SK-N-SH treated with all-trans-retinoic acid at 6 μM for 48 hours (cell line): ENCODE data around the gene LIX1.

Experiments
- ATAC-seq: fragments of 200-7000 bp; cut with Tn5 transposase; 3 replicates; pipeline ENCODE4 v1.9.1; 2020; ENCODE audit warnings: mild to moderate bottlenecking, moderate library complexity
- ARNTL ChIP-seq: fragments of 450-650 bp; formaldehyde crosslinking; IDR thresholded peaks from 2 replicates; pipeline ENCODE4 v1.5.0; 2020; ENCODE audit warnings: low read depth, mild to moderate bottlenecking, moderate library complexity, borderline replicate concordance
- BACH2 ChIP-seq: fragments of 250-450 bp; sonication (Bioruptor Pico); IDR thresholded peaks from 2 replicates; pipeline ENCODE4 v1.9.0; 2021; ENCODE audit warnings: mild to moderate bottlenecking, borderline replicate concordance
- CREB5 ChIP-seq: fragments of 250-450 bp; sonication (Bioruptor Pico); IDR thresholded peaks from 2 replicates; pipeline ENCODE4 v1.5.1; 2020; ENCODE audit warnings: low read depth, mild to moderate bottlenecking, moderate library complexity
- ESRRG ChIP-seq: fragments of 250-450 bp; sonication (Bioruptor Pico); IDR thresholded peaks from 2 replicates; pipeline ENCODE4 v1.6.1; 2021; ENCODE audit warnings: mild to moderate bottlenecking
- GLIS3 ChIP-seq: fragments of 250-450 bp; sonication (Bioruptor Pico); IDR thresholded peaks from 2 replicates; pipeline ENCODE4 v1.5.0; 2020; ENCODE audit warnings: mild to moderate bottlenecking, moderate library complexity
- ISL1 ChIP-seq: fragments of 250-450 bp; sonication (Bioruptor Pico); IDR thresholded peaks from 2 replicates; pipeline ENCODE4 v2.1.2; 2022; ENCODE audit warnings: mild to moderate bottlenecking, moderate library complexity
- OSR1 ChIP-seq: fragments of 250-450 bp; sonication (Bioruptor Pico); IDR thresholded peaks from 2 replicates; pipeline ENCODE4 v1.8.0; 2022; ENCODE audit warnings: moderate library complexity, mild to moderate bottlenecking, inconsistent platforms
- PATZ1 ChIP-seq: fragments of 250-450 bp; sonication (Bioruptor Pico); IDR thresholded peaks from 2 replicates; pipeline ENCODE4 v1.8.0; 2020; ENCODE audit warnings: mild to moderate bottlenecking, moderate library complexity, borderline replicate concordance
- POU6F1 ChIP-seq: fragments of 250-450 bp; sonication (Bioruptor Pico); IDR thresholded peaks from 2 replicates; pipeline ENCODE4 v1.8.0; 2021; ENCODE audit warnings: low read depth, mild to moderate bottlenecking, moderate library complexity, borderline replicate concordance
- PPARA ChIP-seq: fragments of 250-450 bp; sonication (Bioruptor Pico); IDR thresholded peaks from 2 replicates; pipeline ENCODE4 v1.5.0; 2020; ENCODE audit warnings: mild to moderate bottlenecking, borderline replicate concordance
- SNAI2 ChIP-seq: fragments of 250-450 bp; sonication (Bioruptor Pico); IDR thresholded peaks from 2 replicates; pipeline ENCODE4 v1.5.0; 2020; ENCODE audit warnings: mild to moderate bottlenecking, moderate library complexity
- TCF4 ChIP-seq: fragments of 250-450 bp; sonication (Bioruptor Pico); IDR thresholded peaks from 2 replicates; pipeline ENCODE4 v1.8.0; 2021; ENCODE audit warnings: mild to moderate bottlenecking, moderate library complexity, borderline replicate concordance
- TOX ChIP-seq: fragments of 250-450 bp; sonication (Bioruptor Pico); IDR thresholded peaks from 2 replicates; pipeline ENCODE4 v1.8.0; 2021; ENCODE audit warnings: mild to moderate bottlenecking, moderate library complexity, borderline replicate concordance
- TSHZ2 ChIP-seq: fragments of 250-450 bp; sonication (Bioruptor Pico); IDR thresholded peaks from 2 replicates; pipeline ENCODE4 v1.5.0; 2020; ENCODE audit warnings: mild to moderate bottlenecking, moderate library complexity
- ZFP30 ChIP-seq: fragments of 450-650 bp; formaldehyde crosslinking; IDR thresholded peaks from 2 replicates; pipeline ENCODE4 v1.5.0; 2022; ENCODE audit warnings: mild to moderate bottlenecking, moderate library complexity
- ZNF565 ChIP-seq: fragments of 450-650 bp; formaldehyde crosslinking; conservative IDR thresholded peaks from 2 replicates; pipeline ENCODE4 v1.5.0; 2020; ENCODE audit warnings: low read depth, mild to moderate bottlenecking, moderate library complexity
- ZNF70 ChIP-seq: fragments of 450-650 bp; formaldehyde crosslinking; IDR thresholded peaks from 2 replicates; pipeline ENCODE4 v1.5.0; 2020; ENCODE audit warnings: mild to moderate bottlenecking, moderate library complexity
- ZNF8 ChIP-seq: fragments of 450-650 bp; formaldehyde crosslinking; IDR thresholded peaks from 2 replicates; pipeline ENCODE4 v1.5.0; 2020; ENCODE audit warnings: mild to moderate bottlenecking, moderate library complexity

Gene LIX1

GRCh38 chr5:97157689-97158088 is 15.3 kb upstream of the LIX1 start:
- ATAC-seq, result no peak
- TF ChIP-seq CREB5 (CRISPR knock-in tag) (no peak), OSR1 (CRISPR knock-in tag) (no peak), ZFP30 (CRISPR knock-in tag) (peak; percentile 98), ZNF565 (CRISPR knock-in tag) (no peak), ESRRG (CRISPR knock-in tag) (no peak)
- TF ChIP-seq, all 23 proteins: peak for 1

GRCh38 chr5:97151370-97151769 is 9.0 kb upstream of the LIX1 start:
- TF ChIP-seq TSHZ2 (no peak), ZNF565 (CRISPR knock-in tag) (no peak), GLIS3 (CRISPR knock-in tag) (no peak), OSR1 (CRISPR knock-in tag) (no peak), ZNF70 (no peak), BACH2 (CRISPR knock-in tag) (no peak), ISL1 (CRISPR knock-in tag) (no peak), PPARA (CRISPR knock-in tag) (no peak), ZFP30 (CRISPR knock-in tag) (no peak), ARNTL (CRISPR knock-in tag) (no peak), CREB5 (CRISPR knock-in tag) (no peak), ZNF8 (CRISPR knock-in tag) (no peak), POU6F1 (no peak), TOX (no peak), SNAI2 (CRISPR knock-in tag) (no peak), TCF4 (CRISPR knock-in tag) (no peak)
- no peak for ATAC-seq

- TF ChIP-seq POU6F1 (no peak), GLIS3 (CRISPR knock-in tag) (no peak), ZFP30 (CRISPR knock-in tag) (no peak), OSR1 (CRISPR knock-in tag) (no peak), ESRRG (CRISPR knock-in tag) (no peak), PATZ1 (CRISPR knock-in tag) (no peak), TSHZ2 (no peak)
- ATAC-seq, result no peak
Measured at GRCh38 chr5:97150401-97150800, 8.0 kb upstream of the LIX1 start.
